ENCODE measurements around the gene CUX1.
"Not testable (repeated sequence)": the region's sequence is repeated elsewhere in the genome, so short reads cannot be mapped to it uniquely, and the experiment has no call there.

CUX1 gene

DNA sequence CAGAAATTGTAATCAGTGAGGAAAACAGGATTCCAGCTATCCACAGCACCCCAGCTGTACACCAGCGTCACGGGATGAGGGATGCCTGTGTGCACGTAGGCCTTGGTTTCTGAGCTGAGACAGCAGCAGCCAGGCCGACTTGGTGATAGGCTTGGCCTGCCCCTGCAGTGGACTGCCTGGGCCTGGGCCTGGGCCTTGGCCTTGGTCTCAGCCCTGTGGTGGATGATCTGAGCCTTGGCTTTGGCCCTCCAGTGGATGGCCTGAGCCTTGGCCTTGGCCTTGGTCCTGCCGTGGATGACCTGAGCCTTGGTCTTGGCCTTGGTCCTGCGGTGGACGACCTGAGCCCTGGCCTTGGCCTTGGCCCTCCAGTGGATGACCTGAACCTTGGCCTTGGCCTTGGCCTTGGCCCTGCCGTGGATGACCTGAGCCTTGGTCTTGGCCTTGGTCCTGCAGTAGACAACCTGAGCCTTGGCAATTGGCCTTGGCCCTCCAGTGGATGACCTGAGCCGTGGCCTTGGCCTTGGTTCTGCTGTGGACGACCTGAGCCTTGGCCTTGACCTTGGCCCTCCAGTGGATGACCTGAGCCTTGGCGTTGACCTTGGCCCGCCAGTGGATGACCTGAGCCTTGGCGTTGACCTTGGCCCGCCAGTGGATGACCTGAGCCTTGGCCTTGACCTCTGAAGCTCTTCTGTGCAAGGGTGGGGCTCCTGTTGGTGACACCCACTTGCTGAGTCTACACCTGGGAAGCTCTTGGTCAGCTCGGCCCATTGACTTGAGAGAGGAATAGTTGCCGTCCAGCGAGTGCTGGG, 93.8 kb downstream of the CUX1 start:
- no peak for DNase-seq (ENCODE audit: low read depth in 1 of 2, low spot score in 1 of 2)
- in situ Hi-C loops (cut with HindIII; ENCODE audit: low pct_unique_long_range_greater_than_20kb, low sequenced_read_pairs): no loop called here
- no peak for TF ChIP-seq JUND (IDR thresholded peaks at IDR 0.05; ENCODE audit: low read depth)

GRCh38 chr7:101911800-101912715, 94.6 kb downstream of the CUX1 start:
- DNase-seq (ENCODE audit: low read depth in 1 of 2, low spot score in 1 of 2): no peak
- no peak for TF ChIP-seq JUND (IDR thresholded peaks at IDR 0.05; ENCODE audit: low read depth)
- in situ Hi-C loops (cut with HindIII; ENCODE audit: low pct_unique_long_range_greater_than_20kb, low sequenced_read_pairs): no loop called here

GRCh38 chr7:101912716-101913110, 95.3 kb downstream of the CUX1 start:
- no peak for TF ChIP-seq JUND (IDR thresholded peaks at IDR 0.05; ENCODE audit: low read depth)
- no peak for DNase-seq (ENCODE audit: low read depth in 1 of 2, low spot score in 1 of 2)
- in situ Hi-C loops (cut with HindIII; ENCODE audit: low pct_unique_long_range_greater_than_20kb, low sequenced_read_pairs): no loop called here

DNA sequence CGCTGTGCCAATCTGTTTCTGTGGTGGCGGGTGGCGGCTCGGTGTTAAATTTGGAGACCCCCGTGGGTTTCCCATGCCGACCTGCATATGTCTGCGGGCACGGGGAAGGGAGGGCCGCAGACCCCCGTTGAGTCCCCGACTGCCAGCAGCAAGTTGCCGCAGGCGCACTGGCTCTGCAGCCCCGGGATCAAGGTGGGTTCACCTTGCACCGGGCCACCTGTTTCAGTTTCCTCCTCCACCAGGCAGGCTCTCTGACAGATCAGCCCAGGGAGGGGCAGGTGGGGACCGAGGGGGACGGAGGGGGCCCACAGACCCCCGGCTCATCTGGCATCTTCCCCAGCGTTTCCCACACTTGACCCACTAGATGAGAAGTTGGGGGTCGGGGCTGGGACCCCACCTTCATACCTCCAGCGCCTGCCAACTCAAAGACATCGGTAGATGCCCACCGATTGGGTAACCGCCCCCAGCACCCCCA, 95.9 kb downstream of the CUX1 start:
- no peak for TF ChIP-seq JUND (IDR thresholded peaks at IDR 0.05; ENCODE audit: low read depth)
- DNase-seq (ENCODE audit: low read depth in 1 of 2, low spot score in 1 of 2): no peak
- in situ Hi-C loops (cut with HindIII; ENCODE audit: low pct_unique_long_range_greater_than_20kb, low sequenced_read_pairs): no loop called here

- in situ Hi-C loops (cut with HindIII; ENCODE audit: low pct_unique_long_range_greater_than_20kb, low sequenced_read_pairs): no loop called here
- TF ChIP-seq JUND (IDR thresholded peaks at IDR 0.05; ENCODE audit: low read depth): no peak
- no peak for DNase-seq (ENCODE audit: low read depth in 1 of 2, low spot score in 1 of 2)
Measured at GRCh38 chr7:101913851-101914250, 96.4 kb downstream of the CUX1 start.

GRCh38 chr7:101915000-101915399, 97.6 kb downstream of the CUX1 start:
- in situ Hi-C loops (cut with HindIII; ENCODE audit: low pct_unique_long_range_greater_than_20kb, low sequenced_read_pairs): no loop called here
- no peak for DNase-seq (ENCODE audit: low read depth in 1 of 2, low spot score in 1 of 2)
- no peak for TF ChIP-seq JUND (IDR thresholded peaks at IDR 0.05; ENCODE audit: low read depth)

- in situ Hi-C loops (cut with HindIII; ENCODE audit: low pct_unique_long_range_greater_than_20kb, low sequenced_read_pairs): no loop called here
- DNase-seq (ENCODE audit: low read depth in 1 of 2, low spot score in 1 of 2): no peak
- no peak for TF ChIP-seq JUND (IDR thresholded peaks at IDR 0.05; ENCODE audit: low read depth)
Measured at GRCh38 chr7:101916041-101916800, 98.8 kb downstream of the CUX1 start.

GRCh38 chr7:101916876-101917275, 99.5 kb downstream of the CUX1 start:
- DNase-seq (ENCODE audit: low read depth in 1 of 2, low spot score in 1 of 2): no peak
- in situ Hi-C loops (cut with HindIII; ENCODE audit: low pct_unique_long_range_greater_than_20kb, low sequenced_read_pairs): no loop called here
- TF ChIP-seq JUND (IDR thresholded peaks at IDR 0.05; ENCODE audit: low read depth): no peak

GRCh38 chr7:101917566-101917965, 100.1 kb downstream of the CUX1 start:
- no peak for TF ChIP-seq JUND (IDR thresholded peaks at IDR 0.05; ENCODE audit: low read depth)
- no peak for DNase-seq (ENCODE audit: low read depth in 1 of 2, low spot score in 1 of 2)
- in situ Hi-C loops (cut with HindIII; ENCODE audit: low pct_unique_long_range_greater_than_20kb, low sequenced_read_pairs): no loop called here

GRCh38 chr7:101918426-101918825, 101.0 kb downstream of the CUX1 start:
- in situ Hi-C loops (cut with HindIII; ENCODE audit: low pct_unique_long_range_greater_than_20kb, low sequenced_read_pairs): no loop called here
- no peak for TF ChIP-seq JUND (IDR thresholded peaks at IDR 0.05; ENCODE audit: low read depth)
- DNase-seq (ENCODE audit: low read depth in 1 of 2, low spot score in 1 of 2): no peak

GRCh38 chr7:101919363-101920115, 102.1 kb downstream of the CUX1 start:
- in situ Hi-C loops (cut with HindIII; ENCODE audit: low pct_unique_long_range_greater_than_20kb, low sequenced_read_pairs): no loop called here
- DNase-seq (ENCODE audit: low read depth in 1 of 2, low spot score in 1 of 2): no peak
- TF ChIP-seq JUND (IDR thresholded peaks at IDR 0.05; ENCODE audit: low read depth): no peak

DNA sequence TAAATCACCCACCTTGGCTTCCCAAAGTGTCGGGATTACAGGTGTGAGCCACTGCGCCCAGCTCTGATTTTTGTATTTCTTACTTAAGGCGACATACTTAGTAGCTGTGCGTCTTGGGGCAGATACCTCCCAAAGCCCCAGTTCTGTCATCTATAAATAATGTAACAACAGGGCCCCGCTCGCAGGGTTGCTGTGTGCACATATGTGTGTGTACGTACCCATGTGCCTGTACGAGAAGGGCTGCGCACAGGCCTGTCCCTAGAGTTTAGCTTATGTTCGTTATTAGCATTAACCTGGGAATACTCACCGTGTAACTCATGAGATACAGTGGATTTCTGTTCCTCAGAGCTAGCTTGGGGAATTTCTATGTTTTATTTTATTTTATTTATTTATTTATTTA, 103.6 kb downstream of the CUX1 start:
- TF ChIP-seq JUND (IDR thresholded peaks at IDR 0.05; ENCODE audit: low read depth): no peak
- in situ Hi-C loops (cut with HindIII; ENCODE audit: low pct_unique_long_range_greater_than_20kb, low sequenced_read_pairs): no loop called here
- DNase-seq (ENCODE audit: low read depth in 1 of 2, low spot score in 1 of 2): no peak

- in situ Hi-C loops (cut with HindIII; ENCODE audit: low pct_unique_long_range_greater_than_20kb, low sequenced_read_pairs); DNase-seq (ENCODE audit: low read depth in 1 of 2, low spot score in 1 of 2): not testable (repeated sequence)
Measured at GRCh38 chr7:101921546-101922489, 104.4 kb downstream of the CUX1 start.
